OCI-LY1 (cell line): ENCODE results near the gene LGI2.

Source experiments
- EZH2 ChIP-seq: fragments of 200-600 bp; sonication (generic), shearing (Covaris generic); IDR thresholded peaks from 2 replicates; pipeline ENCODE4 v1.8.0; 2017; ENCODE audit warnings: borderline replicate concordance, mixed run types, mild to moderate bottlenecking, antibody characterized with exemption, low read length, moderate library complexity, mixed read lengths
- TF ChIP-seq, protein P1 (sequence below): fragments of 200-600 bp; sonication (generic), shearing (Covaris generic); IDR thresholded peaks from 2 replicates; pipeline ENCODE4 v1.5.1; 2017; ENCODE audit warnings: mild to moderate bottlenecking, antibody characterized with exemption, low read length, moderate library complexity, mixed read lengths

DNA sequence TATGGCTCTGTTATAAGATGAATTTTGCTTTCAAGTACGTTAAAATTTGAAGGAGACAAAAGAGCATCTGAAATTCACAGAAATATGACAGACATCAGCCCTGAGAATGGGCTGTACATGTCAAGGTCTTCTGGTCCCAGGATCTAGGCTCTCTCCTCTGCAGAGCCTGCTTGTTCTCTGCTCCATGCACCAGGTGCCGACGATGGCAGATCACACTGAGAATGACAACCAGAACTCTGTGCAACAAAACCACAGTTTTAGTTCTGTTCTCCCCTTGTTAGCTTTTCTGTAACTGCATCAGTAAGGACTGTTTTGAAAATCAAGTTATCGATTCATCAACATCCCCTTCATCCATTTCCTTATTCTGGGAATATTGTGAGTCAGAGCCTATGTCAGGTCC lies 30.9 kb upstream of the LGI2 start:
- TF ChIP-seq, protein P1, sequence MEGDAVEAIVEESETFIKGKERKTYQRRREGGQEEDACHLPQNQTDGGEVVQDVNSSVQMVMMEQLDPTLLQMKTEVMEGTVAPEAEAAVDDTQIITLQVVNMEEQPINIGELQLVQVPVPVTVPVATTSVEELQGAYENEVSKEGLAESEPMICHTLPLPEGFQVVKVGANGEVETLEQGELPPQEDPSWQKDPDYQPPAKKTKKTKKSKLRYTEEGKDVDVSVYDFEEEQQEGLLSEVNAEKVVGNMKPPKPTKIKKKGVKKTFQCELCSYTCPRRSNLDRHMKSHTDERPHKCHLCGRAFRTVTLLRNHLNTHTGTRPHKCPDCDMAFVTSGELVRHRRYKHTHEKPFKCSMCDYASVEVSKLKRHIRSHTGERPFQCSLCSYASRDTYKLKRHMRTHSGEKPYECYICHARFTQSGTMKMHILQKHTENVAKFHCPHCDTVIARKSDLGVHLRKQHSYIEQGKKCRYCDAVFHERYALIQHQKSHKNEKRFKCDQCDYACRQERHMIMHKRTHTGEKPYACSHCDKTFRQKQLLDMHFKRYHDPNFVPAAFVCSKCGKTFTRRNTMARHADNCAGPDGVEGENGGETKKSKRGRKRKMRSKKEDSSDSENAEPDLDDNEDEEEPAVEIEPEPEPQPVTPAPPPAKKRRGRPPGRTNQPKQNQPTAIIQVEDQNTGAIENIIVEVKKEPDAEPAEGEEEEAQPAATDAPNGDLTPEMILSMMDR = no peak
- no peak for TF ChIP-seq EZH2
